ENCODE results near the gene SLC25A38.

Gene SLC25A38

GRCh38 chr3:39378088-39378487 lies 5.1 kb upstream of the SLC25A38 start:
- peak; percentile 44 for DNase-seq

GRCh38 chr3:39378957-39379777 lies 4.0 kb upstream of the SLC25A38 start:
- no peak for DNase-seq

DNA sequence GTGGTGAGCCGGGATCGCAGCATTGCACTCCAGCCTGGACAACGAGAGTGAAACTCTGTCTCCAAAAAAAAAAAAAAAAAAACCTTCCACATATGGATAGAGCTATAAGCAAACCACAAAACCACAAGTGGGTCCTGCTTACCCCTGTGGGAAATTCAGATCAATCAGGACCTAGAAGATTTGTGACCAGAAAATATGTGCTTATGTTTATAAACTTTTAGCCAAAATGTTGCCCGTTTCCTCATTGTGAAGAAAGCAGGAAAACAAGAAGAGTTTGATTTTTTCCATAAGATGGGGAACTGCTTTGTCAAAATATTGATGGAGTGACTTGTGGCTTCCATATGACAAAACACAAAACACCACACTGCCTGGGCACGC lies 3.4 kb upstream of the SLC25A38 start:
- no peak for DNase-seq

DNA sequence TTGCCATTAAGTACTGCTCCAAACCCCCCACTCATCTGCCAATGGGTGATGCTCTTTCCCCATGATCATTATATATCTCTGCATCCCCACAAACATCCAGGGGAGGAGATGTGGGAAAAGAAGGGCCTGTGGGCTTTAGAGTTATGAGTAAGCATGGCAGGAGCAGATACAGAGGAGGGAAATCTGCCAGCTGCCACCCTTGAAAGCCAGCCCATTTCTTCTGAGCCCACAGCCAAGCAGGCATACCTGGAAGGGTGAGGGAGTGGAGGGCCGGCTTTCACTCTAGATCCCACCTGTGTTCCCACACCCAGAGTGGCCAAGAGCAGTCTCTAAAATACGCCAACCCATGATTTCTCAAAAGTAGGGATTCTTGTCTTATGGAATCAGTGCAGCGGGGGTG lies 1.7 kb upstream of the SLC25A38 start:
- DNase-seq = no peak

DNA sequence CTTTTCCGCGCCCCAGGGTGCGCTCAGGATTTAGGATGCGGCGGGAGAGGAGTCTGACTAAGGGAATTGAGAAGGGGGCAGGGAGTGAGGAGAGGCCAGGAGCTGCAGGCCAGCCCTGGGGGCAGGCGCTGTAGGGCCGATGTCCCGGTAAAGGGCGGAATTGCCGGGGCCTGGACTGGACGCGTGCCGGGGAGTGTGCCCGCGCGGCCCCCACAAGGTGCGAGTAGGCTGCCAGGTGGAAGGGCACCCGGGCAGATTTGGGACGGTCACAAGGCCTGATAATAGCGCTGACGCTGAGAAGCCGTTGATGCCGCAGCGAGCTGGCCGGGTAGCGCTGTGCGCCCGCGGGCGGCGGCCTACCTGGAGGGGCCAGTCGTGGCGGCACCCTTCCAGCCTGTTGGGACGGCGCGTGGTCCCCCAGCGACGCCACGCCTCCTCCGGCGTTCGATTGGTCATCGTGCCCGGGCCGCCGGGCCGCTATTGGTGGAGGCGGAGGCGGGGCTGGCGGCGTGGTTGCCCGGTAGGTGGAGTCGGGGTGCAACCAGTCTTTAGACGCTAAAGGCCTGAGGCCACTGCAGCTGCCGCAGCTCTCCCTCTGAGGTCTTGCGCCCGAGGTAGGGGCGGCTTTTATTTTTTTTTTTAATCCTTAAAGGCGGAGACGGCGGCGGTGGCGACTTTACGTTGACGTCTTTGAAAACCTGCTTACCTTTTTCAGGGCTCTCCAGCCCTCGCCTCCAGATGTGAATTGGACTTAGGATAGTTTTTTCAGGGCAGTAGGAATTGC lies 903 bp downstream of the SLC25A38 start:
- peak; percentile 95 for DNase-seq

DNA sequence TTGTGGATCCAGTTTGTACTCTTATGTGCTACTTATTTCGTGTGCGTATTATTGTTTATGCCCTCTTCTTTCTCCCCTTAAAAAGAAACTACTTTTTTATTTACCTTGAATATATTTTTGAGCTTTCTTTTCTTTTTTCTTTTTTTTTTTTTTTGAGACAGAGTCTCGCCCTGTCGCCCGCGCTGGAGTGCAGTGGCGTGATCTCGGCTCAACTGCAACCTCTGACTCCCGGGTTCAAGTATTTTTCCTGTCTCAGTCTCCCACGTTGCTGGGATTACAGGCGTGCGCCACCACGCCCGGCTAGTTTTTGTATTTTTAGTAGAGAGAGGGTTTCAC lies 1.5 kb downstream of the SLC25A38 start:
- no peak for DNase-seq

- no peak for DNase-seq
Measured at GRCh38 chr3:39385456-39386090, 2.4 kb downstream of the SLC25A38 start.

DNA sequence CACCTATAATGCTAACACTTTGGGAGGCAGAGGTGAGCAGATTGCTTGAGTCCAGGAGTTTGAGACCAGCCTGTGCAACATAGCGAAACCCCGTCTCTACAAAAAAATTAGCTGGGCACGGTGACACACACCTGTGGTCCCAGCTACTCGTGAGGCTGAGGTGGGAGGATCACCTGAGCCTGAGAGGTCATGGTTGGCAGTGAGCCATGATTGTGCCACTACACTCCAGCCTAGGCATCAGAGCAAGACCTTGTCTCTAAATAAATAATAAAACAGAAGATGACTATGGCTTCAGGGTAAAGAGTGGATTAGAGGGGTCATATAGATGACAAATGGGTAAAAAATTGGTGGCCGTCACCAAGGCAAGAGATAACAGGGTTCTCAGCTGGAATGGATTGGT lies 3.1 kb downstream of the SLC25A38 start:
- no peak for DNase-seq

GRCh38 chr3:39387411-39387975 lies 4.3 kb downstream of the SLC25A38 start:
- no peak for DNase-seq

- no peak for DNase-seq
Measured at GRCh38 chr3:39388153-39388552, 5.0 kb downstream of the SLC25A38 start.

GRCh38 chr3:39388741-39389248 lies 5.6 kb downstream of the SLC25A38 start:
- no peak for DNase-seq

GRCh38 chr3:39390181-39390580 lies 7.0 kb downstream of the SLC25A38 start:
- DNase-seq = no peak

GRCh38 chr3:39396690-39397089 lies 13.5 kb downstream of the SLC25A38 start:
- DNase-seq = no peak

- DNase-seq = no peak
Measured at GRCh38 chr3:39398700-39399099, 15.5 kb downstream of the SLC25A38 start.

- no peak for DNase-seq
Measured at GRCh38 chr3:39401983-39402382, 18.8 kb downstream of the SLC25A38 start.

GRCh38 chr3:39404943-39405686 lies 21.9 kb downstream of the SLC25A38 start:
- DNase-seq = no peak

DNA sequence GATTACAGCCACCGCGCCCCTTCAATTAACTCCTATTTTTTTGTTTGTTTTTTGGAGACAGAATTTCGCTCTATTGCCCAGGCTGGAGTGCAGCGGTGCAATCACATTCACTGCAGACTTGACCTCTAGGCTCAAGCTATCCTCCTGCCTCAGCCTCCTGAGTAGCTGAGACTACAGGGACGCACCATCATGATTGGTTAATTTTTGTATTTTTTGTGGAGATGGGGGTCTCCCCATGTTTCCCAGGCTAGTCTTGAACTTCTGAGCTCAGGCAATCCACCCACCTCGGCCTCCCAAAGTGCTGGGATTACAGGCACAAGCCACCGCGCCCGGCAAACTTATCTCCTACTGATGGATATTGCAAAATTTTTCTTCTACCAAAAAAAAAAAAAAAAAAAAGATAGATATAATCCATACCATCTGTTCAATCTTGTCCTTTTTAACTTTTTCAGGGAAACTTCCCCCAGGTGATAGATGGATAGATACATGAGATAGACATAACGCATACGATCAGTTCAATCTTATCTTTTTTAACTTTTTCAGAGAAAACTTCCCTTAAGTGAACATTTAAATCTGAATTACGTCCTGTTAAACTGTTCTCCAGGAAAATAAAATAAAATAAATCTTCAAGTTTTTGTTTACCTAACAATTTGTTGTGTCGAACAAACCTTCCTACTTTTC lies 22.7 kb downstream of the SLC25A38 start:
- DNase-seq = no peak

- DNase-seq = peak; percentile 86
Measured at GRCh38 chr3:39406368-39407258, 23.4 kb downstream of the SLC25A38 start, which contains the start of gene RPSA. RPSA (plus strand) TSS chr3:39406720; CDS start chr3:39407654, 934 bp downstream.

GRCh38 chr3:39407259-39407629 lies 24.1 kb downstream of the SLC25A38 start:
- DNase-seq = no peak

DNA sequence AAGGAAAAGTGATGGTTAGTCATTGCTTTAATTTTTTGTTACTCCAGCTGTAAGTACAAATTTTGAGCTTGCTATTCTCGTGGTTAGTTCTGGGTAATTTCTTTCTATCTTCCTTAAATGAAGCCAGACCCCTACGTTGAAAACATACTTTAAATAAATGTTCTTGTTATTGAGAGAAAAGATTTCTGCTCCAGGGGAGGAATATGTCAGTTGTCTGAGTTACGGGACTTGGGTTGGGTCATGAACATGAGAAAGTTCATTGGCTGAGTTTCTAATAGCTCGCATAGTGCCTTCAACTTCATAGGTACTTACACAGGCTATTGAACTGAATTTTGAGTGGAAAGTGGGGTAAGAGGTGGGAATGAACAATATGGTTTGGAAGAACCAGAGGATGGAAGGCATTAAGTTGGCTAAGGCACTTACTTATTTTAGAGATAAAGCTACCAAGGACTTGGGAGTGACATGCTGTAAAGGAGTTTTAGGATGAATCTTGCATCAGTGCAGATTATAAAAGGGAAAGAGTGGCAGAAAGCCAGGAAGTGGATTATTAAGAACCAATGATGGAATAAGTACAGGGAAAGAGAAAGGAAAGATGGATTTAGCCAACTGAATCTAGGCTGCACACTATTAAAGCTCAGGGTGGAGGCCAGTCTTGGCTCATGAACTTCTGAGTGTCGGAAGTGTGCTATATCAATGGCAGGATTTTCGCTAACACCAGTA lies 24.8 kb downstream of the SLC25A38 start:
- DNase-seq = no peak
